Suppressor macrophage treated with lipopolysaccharide for 1 hour (primary cell): ENCODE measurements around the gene CSRP3.
A peak's percentile ranks its signal among the peaks of the same experiment; 100 is the strongest.

Source experiments
- DNase-seq, 3 donors: peaks; one replicate each; pipeline ENCODE4 v3.0.0-alpha.2; 2020 to 2022

Gene CSRP3

GRCh38 chr11:19201737-19202605 lies at the start of gene CSRP3:
Gene CSRP3 (minus strand): TSS chr11:19201983. CDS start chr11:19192448, 9,535 bp downstream.
- DNase-seq, result no peak

GRCh38 chr11:19251577-19251976 lies 49.8 kb upstream of the CSRP3 start:
- no peak for DNase-seq

GRCh38 chr11:19246816-19247215 lies 45.0 kb upstream of the CSRP3 start:
- DNase-seq, result no peak

- no peak for DNase-seq
Measured at GRCh38 chr11:19245351-19245750, 43.6 kb upstream of the CSRP3 start.

GRCh38 chr11:19244621-19245020 lies 42.8 kb upstream of the CSRP3 start:
- DNase-seq, result peak; percentile 10 to 42 (median 14)

- peak; percentile 24 to 56 (median 49) for DNase-seq
Measured at GRCh38 chr11:19244084-19244483, 42.3 kb upstream of the CSRP3 start.

- peak in 2 of 3 donors; percentile 23 to 37 for DNase-seq
Measured at GRCh38 chr11:19243613-19244012, 41.8 kb upstream of the CSRP3 start.

GRCh38 chr11:19243143-19243542 lies 41.4 kb upstream of the CSRP3 start:
- DNase-seq, result no peak

GRCh38 chr11:19242179-19242932 lies 40.6 kb upstream of the CSRP3 start:
- peak in 2 of 3 donors; percentile 20 to 22 for DNase-seq

GRCh38 chr11:19241260-19242178 lies 39.7 kb upstream of the CSRP3 start:
- DNase-seq, result peak; percentile 16 to 58 (median 37)

- peak; percentile 96 to 98 (median 97) for DNase-seq
Measured at GRCh38 chr11:19240420-19241259, 38.9 kb upstream of the CSRP3 start, which contains the start of gene E2F8. Gene E2F8 (minus strand): TSS chr11:19240945. CDS start chr11:19240121, 824 bp downstream.

GRCh38 chr11:19239039-19239438 lies 37.3 kb upstream of the CSRP3 start:
- no peak for DNase-seq

GRCh38 chr11:19237813-19238212 lies 36.0 kb upstream of the CSRP3 start:
- no peak for DNase-seq

GRCh38 chr11:19237381-19237780 lies 35.6 kb upstream of the CSRP3 start:
- DNase-seq, result no peak

GRCh38 chr11:19234231-19234817 lies 32.5 kb upstream of the CSRP3 start:
- DNase-seq, result no peak

- DNase-seq, result peak in 1 of 3 donors; percentile 8
Measured at GRCh38 chr11:19232910-19233503, 31.2 kb upstream of the CSRP3 start.

- no peak for DNase-seq
Measured at GRCh38 chr11:19229671-19230070, 27.9 kb upstream of the CSRP3 start.

GRCh38 chr11:19228968-19229367 lies 27.2 kb upstream of the CSRP3 start:
- no peak for DNase-seq

- no peak for DNase-seq
Measured at GRCh38 chr11:19226378-19227195, 24.8 kb upstream of the CSRP3 start.

- no peak for DNase-seq
Measured at GRCh38 chr11:19225581-19225980, 23.8 kb upstream of the CSRP3 start.
